Measurements from ENCODE around the gene PARP16. TPM values are rescaled to one million over a fixed set of nuclear protein-coding genes. Genes with fewer than 3 reads are reported as not detected.

The PARP16 gene
- total RNA-seq, 1 experiment from 2014 or later = 14.8 TPM

GRCh38 chr15:65312400-65312916 lies 25.8 kb upstream of the PARP16 start:
- no peak for DNase-seq (ENCODE audit: low read depth)

GRCh38 chr15:65311760-65312159 lies 25.1 kb upstream of the PARP16 start:
- no peak for DNase-seq (ENCODE audit: low read depth)

- no peak for DNase-seq (ENCODE audit: low read depth)
Observed at GRCh38 chr15:65310431-65311137, 23.9 kb upstream of the PARP16 start.

GRCh38 chr15:65309882-65310418 lies 23.3 kb upstream of the PARP16 start:
- no peak for DNase-seq (ENCODE audit: low read depth)

GRCh38 chr15:65307978-65308377 lies 21.3 kb upstream of the PARP16 start:
- DNase-seq (ENCODE audit: low read depth) = no peak

GRCh38 chr15:65306551-65306950 lies 19.9 kb upstream of the PARP16 start:
- no peak for DNase-seq (ENCODE audit: low read depth)

GRCh38 chr15:65305776-65306175 lies 19.1 kb upstream of the PARP16 start:
- DNase-seq (ENCODE audit: low read depth) = no peak

GRCh38 chr15:65305150-65305758 lies 18.6 kb upstream of the PARP16 start:
- no peak for DNase-seq (ENCODE audit: low read depth)

- peak; percentile 98 for DNase-seq (ENCODE audit: low read depth)
Observed at GRCh38 chr15:65304381-65305149, 17.9 kb upstream of the PARP16 start, which contains the start of gene RNU5B-1. Gene RNU5B-1, plus strand, starts transcription at chr15:65304677.

GRCh38 chr15:65303687-65304380 lies 17.2 kb upstream of the PARP16 start:
- peak; percentile 53 for DNase-seq (ENCODE audit: low read depth)

GRCh38 chr15:65302061-65302460 lies 15.4 kb upstream of the PARP16 start:
- DNase-seq (ENCODE audit: low read depth) = no peak

- no peak for DNase-seq (ENCODE audit: low read depth)
Observed at GRCh38 chr15:65300924-65301441, 14.3 kb upstream of the PARP16 start.

GRCh38 chr15:65298731-65299130 lies 12.0 kb upstream of the PARP16 start:
- no peak for DNase-seq (ENCODE audit: low read depth)

- DNase-seq (ENCODE audit: low read depth) = no peak
Observed at GRCh38 chr15:65292938-65293518, 6.3 kb upstream of the PARP16 start.

GRCh38 chr15:65290228-65290627 lies 3.5 kb upstream of the PARP16 start:
- DNase-seq (ENCODE audit: low read depth) = no peak

- DNase-seq (ENCODE audit: low read depth) = no peak
Observed at GRCh38 chr15:65289261-65289854, 2.7 kb upstream of the PARP16 start.

- DNase-seq (ENCODE audit: low read depth) = no peak
Observed at GRCh38 chr15:65287520-65287855, 805 bp upstream of the PARP16 start.

GRCh38 chr15:65286069-65286703 lies 497 bp downstream of the PARP16 start:
- DNase-seq (ENCODE audit: low read depth) = peak; percentile 52

- DNase-seq (ENCODE audit: low read depth) = no peak
Observed at GRCh38 chr15:65285291-65286068, 1.2 kb downstream of the PARP16 start.

Data from M059J (cell line).